A673 (cell line): ENCODE data around the gene FKBP1A. TPM values are rescaled to one million over a fixed set of nuclear protein-coding genes. Genes with fewer than 3 reads are reported as not detected.

Experiments
- BruUV-seq: library from RNA; stranded (reverse); fragments of 400-500 nt; replicated peaks from 2 replicates; lab custom pipeline; 2021; lab: Mats Ljungman, UMichigan
- CTCF ChIA-PET: fragments of 300-600 bp; sonication (Branson Sonifier 250); formaldehyde crosslinking; loops from one replicate; lab custom pipeline; 2022; ENCODE audit warnings: antibody characterized with exemption; lab: Charles Lee
- POLR2A ChIA-PET: fragments of 300-600 bp; sonication (Branson Sonifier 250); formaldehyde crosslinking; loops from one replicate; lab custom pipeline; 2022; ENCODE audit warnings: antibody characterized with exemption; ENCODE audit not compliant: low non-redundant PET; lab: Charles Lee
- DNase-seq: peaks from one replicate; pipeline ENCODE4 v3.0.0-alpha.2; 2015; ENCODE audit warnings: low spot score
- H3K27ac ChIP-seq: fragments of 200-600 bp; sonication (generic); 2 replicates; pipeline ENCODE4 v1.5.1; 2016; ENCODE audit warnings: mixed run types, low read depth, mild to moderate bottlenecking, mixed read lengths, antibody characterized with exemption, low read length; ENCODE audit not compliant: poor library complexity, severe bottlenecking
- H3K27me3 ChIP-seq: fragments of 200-600 bp; sonication (generic); replicated peaks from 2 replicates; pipeline ENCODE4 v1.6.1; 2017; ENCODE audit warnings: mixed run types, low read depth, mild to moderate bottlenecking, mixed read lengths, antibody characterized with exemption, low read length; ENCODE audit not compliant: insufficient read depth, poor library complexity
- H3K36me3 ChIP-seq: fragments of 200-600 bp; sonication (generic); 2 replicates; pipeline ENCODE4 v1.6.1; 2016; ENCODE audit warnings: mixed run types, mild to moderate bottlenecking, mixed read lengths, antibody characterized with exemption, low read length; ENCODE audit not compliant: insufficient read depth, poor library complexity, severe bottlenecking
- H3K4me1 ChIP-seq: fragments of 200-600 bp; sonication (generic); 2 replicates; pipeline ENCODE4 v1.6.1; 2017; ENCODE audit warnings: mixed run types, mild to moderate bottlenecking, mixed read lengths, antibody characterized with exemption, low read length; ENCODE audit not compliant: insufficient read depth, poor library complexity, severe bottlenecking
- H3K4me3 ChIP-seq: fragments of 200-600 bp; sonication (generic); 2 replicates; pipeline ENCODE4 v1.5.1; 2016; ENCODE audit warnings: low read depth, mixed run types, mild to moderate bottlenecking, mixed read lengths, low read length; ENCODE audit not compliant: poor library complexity, severe bottlenecking
- H3K9me3 ChIP-seq: fragments of 200-600 bp; sonication (generic); 2 replicates; pipeline ENCODE4 v1.6.1; 2016; ENCODE audit warnings: mixed run types, low read depth, mild to moderate bottlenecking, mixed read lengths, antibody characterized with exemption, low read length; ENCODE audit not compliant: poor library complexity, severe bottlenecking
- EZH2 ChIP-seq: fragments of 200-600 bp; sonication (generic); IDR thresholded peaks from 2 replicates; pipeline ENCODE4 v1.6.1; 2017; ENCODE audit warnings: borderline replicate concordance, low read depth, mild to moderate bottlenecking, mixed read lengths, antibody characterized with exemption, low read length; ENCODE audit not compliant: poor library complexity, severe bottlenecking
- intact Hi-C: fragments of 100-400 bp; cut with micrococcal nuclease; formaldehyde crosslinking; loops from one replicate; pipeline ENCODE4 v1.10.0; 2022; ENCODE audit not compliant: unreplicated experiment
- total RNA-seq: library from RNA; stranded (reverse); gene quantifications from 2 replicates; pipeline ENCODE4 v1.2.3, GENCODE V29; 2021
- TF ChIP-seq, protein P1 (sequence below): fragments of 300-800, 200-600 bp; sonication (generic); conservative IDR thresholded peaks from 2 replicates; pipeline ENCODE4 v1.5.1; 2017; ENCODE audit warnings: low read depth, mild to moderate bottlenecking, antibody characterized with exemption, low read length, moderate library complexity, mixed read lengths

The FKBP1A gene
- total RNA-seq, 1 experiment from 2014 or later, result 264 TPM

DNA sequence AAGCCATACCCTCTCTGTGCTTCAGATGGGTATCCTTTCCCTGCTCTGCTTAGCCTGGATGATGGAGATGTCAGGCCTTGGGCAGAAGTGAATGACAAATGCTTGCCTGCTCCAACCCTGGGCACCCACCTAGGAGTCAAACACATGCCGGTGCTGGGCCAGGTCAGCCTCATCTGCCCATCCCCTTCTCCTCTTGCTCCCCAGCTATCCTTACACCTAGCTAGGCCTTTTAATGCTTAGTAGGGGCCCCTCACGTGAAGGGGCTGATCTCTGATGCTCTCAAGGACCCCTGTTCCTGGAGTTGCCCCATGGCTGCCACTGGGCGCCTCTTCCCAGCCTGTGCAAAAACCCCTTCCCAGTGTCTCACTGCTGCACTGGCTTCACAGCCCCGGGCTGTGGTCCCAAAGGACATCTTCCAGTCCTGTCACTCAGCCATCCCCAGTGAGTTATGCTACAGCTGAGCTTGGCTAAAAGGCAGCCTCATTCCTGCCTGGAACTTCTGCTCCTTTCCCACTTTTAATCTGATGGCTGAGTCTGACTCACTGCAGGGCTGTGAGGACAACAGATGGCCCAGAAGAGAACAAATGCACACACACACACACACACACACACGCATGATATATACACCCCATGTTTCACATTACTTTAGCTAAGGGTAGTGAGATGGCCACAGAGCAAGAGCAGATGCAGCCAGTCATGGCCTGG, 51.1 kb downstream of the FKBP1A start:
- no peak overlapping the region for H3K4me3 ChIP-seq
- CTCF ChIA-PET, result interaction anchor here (0.7 kb wide), 1 partner anchor 162 kb away, joined by 4 read pairs; no protein-coding TSS in a partner anchor
- no peak for DNase-seq
- no peak for TF ChIP-seq EZH2
- TF ChIP-seq, protein P1, sequence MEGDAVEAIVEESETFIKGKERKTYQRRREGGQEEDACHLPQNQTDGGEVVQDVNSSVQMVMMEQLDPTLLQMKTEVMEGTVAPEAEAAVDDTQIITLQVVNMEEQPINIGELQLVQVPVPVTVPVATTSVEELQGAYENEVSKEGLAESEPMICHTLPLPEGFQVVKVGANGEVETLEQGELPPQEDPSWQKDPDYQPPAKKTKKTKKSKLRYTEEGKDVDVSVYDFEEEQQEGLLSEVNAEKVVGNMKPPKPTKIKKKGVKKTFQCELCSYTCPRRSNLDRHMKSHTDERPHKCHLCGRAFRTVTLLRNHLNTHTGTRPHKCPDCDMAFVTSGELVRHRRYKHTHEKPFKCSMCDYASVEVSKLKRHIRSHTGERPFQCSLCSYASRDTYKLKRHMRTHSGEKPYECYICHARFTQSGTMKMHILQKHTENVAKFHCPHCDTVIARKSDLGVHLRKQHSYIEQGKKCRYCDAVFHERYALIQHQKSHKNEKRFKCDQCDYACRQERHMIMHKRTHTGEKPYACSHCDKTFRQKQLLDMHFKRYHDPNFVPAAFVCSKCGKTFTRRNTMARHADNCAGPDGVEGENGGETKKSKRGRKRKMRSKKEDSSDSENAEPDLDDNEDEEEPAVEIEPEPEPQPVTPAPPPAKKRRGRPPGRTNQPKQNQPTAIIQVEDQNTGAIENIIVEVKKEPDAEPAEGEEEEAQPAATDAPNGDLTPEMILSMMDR, result no peak
- H3K27ac ChIP-seq, result no peak overlapping the region
- BruUV-seq, result no TSS peak
- no peaks in the 10 kb centered on the region for H3K27me3 ChIP-seq
- intact Hi-C loops, result no loop called here
- POLR2A ChIA-PET, result no interaction called here
- peaks cover 6% of the 10 kb centered on the region for H3K9me3 ChIP-seq
- no peaks in the 10 kb centered on the region for H3K36me3 ChIP-seq
- peaks cover 5% of the 10 kb centered on the region for H3K4me1 ChIP-seq

DNA sequence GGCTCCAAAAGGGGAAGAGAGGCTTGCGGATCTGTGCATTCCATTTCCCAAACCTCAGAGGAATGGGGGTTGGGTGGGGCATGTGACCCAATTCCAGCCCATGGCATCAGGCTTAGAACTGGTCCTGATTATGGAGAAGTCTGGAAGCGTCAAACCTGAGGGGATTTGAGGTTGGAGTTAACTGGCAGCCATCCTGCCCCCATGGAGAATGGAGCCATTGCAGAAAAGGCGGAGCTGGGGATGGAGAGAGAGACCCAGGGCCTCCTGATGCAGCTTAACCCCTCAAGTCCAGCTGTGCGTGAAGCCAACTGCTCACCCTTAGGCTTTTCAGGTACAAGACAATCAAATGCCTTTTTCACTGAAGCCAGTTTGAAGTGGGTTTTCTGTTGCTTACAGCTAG, 54.1 kb downstream of the FKBP1A start:
- Histone ChIP-seq H3K4me1 (peaks cover 7% of the 10 kb centered on the region), H3K36me3 (no peaks in the 10 kb centered on the region), H3K27ac (no peak overlapping the region), H3K9me3 (no peaks in the 10 kb centered on the region), H3K4me3 (no peak overlapping the region), H3K27me3 (no peaks in the 10 kb centered on the region)
- no TSS peak for BruUV-seq
- ChIA-PET POLR2A (no interaction called here), CTCF (no interaction called here)
- intact Hi-C loops, result no loop called here
- no peak for DNase-seq
- TF ChIP-seq, protein P1, result no peak
- no peak for TF ChIP-seq EZH2

DNA sequence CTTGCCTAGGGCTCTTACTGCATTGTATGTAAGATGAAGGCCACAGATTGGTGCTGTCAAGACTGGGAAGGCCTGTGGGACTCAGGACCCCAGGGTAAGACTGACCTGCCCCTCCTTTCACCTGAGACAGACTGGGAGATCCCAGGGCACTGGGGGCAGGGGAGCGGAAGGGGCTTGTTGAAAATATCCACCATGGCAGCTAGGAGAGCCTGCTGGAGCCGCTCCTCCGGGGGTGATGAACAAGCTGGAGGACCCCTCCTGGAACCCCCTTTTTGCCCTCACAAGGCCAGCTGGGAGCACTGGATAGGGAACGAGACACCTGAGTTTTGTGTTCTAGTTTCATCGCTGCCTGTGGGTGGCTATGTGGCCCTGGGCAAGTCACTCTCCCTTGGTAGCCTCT, 54.8 kb downstream of the FKBP1A start:
- H3K36me3 ChIP-seq, result peaks cover 4% of the 10 kb centered on the region
- H3K4me3 ChIP-seq, result no peak overlapping the region
- no peaks in the 10 kb centered on the region for H3K27me3 ChIP-seq
- CTCF ChIA-PET, result no interaction called here
- BruUV-seq, result no TSS peak
- H3K27ac ChIP-seq, result no peak overlapping the region
- POLR2A ChIA-PET, result no interaction called here
- no peak for DNase-seq
- H3K9me3 ChIP-seq, result no peaks in the 10 kb centered on the region
- intact Hi-C loops, result no loop called here
- no peak for TF ChIP-seq EZH2
- TF ChIP-seq, protein P1, result no peak
- peaks cover 7% of the 10 kb centered on the region for H3K4me1 ChIP-seq
